C1 segment of cervical spinal cord (tissue), 14 donors: Measurements from ENCODE around the gene ORC5.

Experiments
- DNase-seq, 14 donors: peaks; one replicate each; lab custom pipeline; 2025; lab: John Stamatoyannopoulos, UW

ORC5 gene

GRCh38 chr7:104127204-104127603 lies 80.6 kb downstream of the ORC5 start:
- no peak for DNase-seq

GRCh38 chr7:104126411-104126841 lies 81.4 kb downstream of the ORC5 start:
- DNase-seq, result peak in 2 of 14 donors; percentile 48 to 100

- DNase-seq, result no peak
These were observed 82.8 kb downstream of the ORC5 start for GRCh38 chr7:104124893-104125477.

GRCh38 chr7:104124469-104124868 lies 83.3 kb downstream of the ORC5 start:
- no peak for DNase-seq

GRCh38 chr7:104123786-104124185 lies 84.0 kb downstream of the ORC5 start:
- no peak for DNase-seq

- no peak for DNase-seq
These were observed 94.0 kb downstream of the ORC5 start for GRCh38 chr7:104113788-104114187.

GRCh38 chr7:104112623-104113022 lies 95.2 kb downstream of the ORC5 start:
- no peak for DNase-seq

GRCh38 chr7:104111271-104111670 lies 96.5 kb downstream of the ORC5 start:
- DNase-seq, result no peak

GRCh38 chr7:104106108-104106905 lies 101.5 kb downstream of the ORC5 start:
- peak in 1 of 14 donors; percentile 55 for DNase-seq

- no peak for DNase-seq
These were observed 108.9 kb downstream of the ORC5 start for GRCh38 chr7:104098890-104099289.

- DNase-seq, result no peak
These were observed 111.1 kb downstream of the ORC5 start for GRCh38 chr7:104096683-104097082.

- DNase-seq, result no peak
These were observed 114.7 kb downstream of the ORC5 start for GRCh38 chr7:104093127-104093526.

GRCh38 chr7:104091242-104091641 lies 116.6 kb downstream of the ORC5 start:
- DNase-seq, result no peak

GRCh38 chr7:104089612-104090011 lies 118.2 kb downstream of the ORC5 start:
- DNase-seq, result peak in 4 of 14 donors; percentile 5 to 40 (median 10)

- DNase-seq, result no peak
These were observed 118.8 kb downstream of the ORC5 start for GRCh38 chr7:104089061-104089460.
